HEK293T (cell line): ENCODE results near the gene GALK2.

Experiments
- ARNT ChIP-seq: fragments of 450-650 bp; IDR thresholded peaks from 2 replicates; pipeline ENCODE4 v1.6.1; 2017; ENCODE audit warnings: mild to moderate bottlenecking
- BHLHE40 ChIP-seq: fragments of 450-650 bp; IDR thresholded peaks from 2 replicates; pipeline ENCODE4 v1.6.1; 2016; ENCODE audit warnings: mild to moderate bottlenecking, moderate library complexity, borderline replicate concordance
- FOXM1 ChIP-seq: fragments of 450-650 bp; IDR thresholded peaks from 2 replicates; pipeline ENCODE4 v1.6.1; 2017; ENCODE audit warnings: mild to moderate bottlenecking, borderline replicate concordance
- HDGF ChIP-seq: fragments of 450-650 bp; IDR thresholded peaks from 2 replicates; pipeline ENCODE4 v1.6.1; 2017; ENCODE audit warnings: antibody characterized with exemption, borderline replicate concordance
- SP1 ChIP-seq: fragments of 450-650 bp; IDR thresholded peaks from 2 replicates; pipeline ENCODE4 v1.6.1; 2017
- SUZ12 ChIP-seq: fragments of 450-650 bp; IDR thresholded peaks from 2 replicates; pipeline ENCODE4 v1.6.1; 2016; ENCODE audit warnings: mild to moderate bottlenecking
- TARDBP ChIP-seq: fragments of 450-650 bp; IDR thresholded peaks from 2 replicates; pipeline ENCODE4 v1.6.1; 2016
- ZNF384 ChIP-seq: fragments of 450-650 bp; IDR thresholded peaks from 2 replicates; pipeline ENCODE4 v1.6.1; 2016

GRCh38 chr15:49134683-49135341 is 35.2 kb upstream of the GALK2 start:
- no peak for TF ChIP-seq HDGF
- no peak for TF ChIP-seq FOXM1
- TF ChIP-seq TARDBP: no peak
- TF ChIP-seq SP1: no peak
- no peak for TF ChIP-seq SUZ12
- no peak for TF ChIP-seq BHLHE40
- no peak for TF ChIP-seq ZNF384
- TF ChIP-seq ARNT: no peak
